Airway epithelial cell (primary cell): ENCODE data around the gene LIN28A. TPM values are rescaled to one million over a fixed set of nuclear protein-coding genes. Genes with fewer than 3 reads are reported as not detected.

ENCODE experiments used
- total RNA-seq: library from RNA; depleted of rRNA; stranded (reverse); fragments of >200 nt; gene quantifications from 2 replicates; pipeline ENCODE4 v1.2.3, GENCODE V29; 2015

Gene LIN28A, protein sequence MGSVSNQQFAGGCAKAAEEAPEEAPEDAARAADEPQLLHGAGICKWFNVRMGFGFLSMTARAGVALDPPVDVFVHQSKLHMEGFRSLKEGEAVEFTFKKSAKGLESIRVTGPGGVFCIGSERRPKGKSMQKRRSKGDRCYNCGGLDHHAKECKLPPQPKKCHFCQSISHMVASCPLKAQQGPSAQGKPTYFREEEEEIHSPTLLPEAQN
- total RNA-seq: not detected in 2 replicates

DNA sequence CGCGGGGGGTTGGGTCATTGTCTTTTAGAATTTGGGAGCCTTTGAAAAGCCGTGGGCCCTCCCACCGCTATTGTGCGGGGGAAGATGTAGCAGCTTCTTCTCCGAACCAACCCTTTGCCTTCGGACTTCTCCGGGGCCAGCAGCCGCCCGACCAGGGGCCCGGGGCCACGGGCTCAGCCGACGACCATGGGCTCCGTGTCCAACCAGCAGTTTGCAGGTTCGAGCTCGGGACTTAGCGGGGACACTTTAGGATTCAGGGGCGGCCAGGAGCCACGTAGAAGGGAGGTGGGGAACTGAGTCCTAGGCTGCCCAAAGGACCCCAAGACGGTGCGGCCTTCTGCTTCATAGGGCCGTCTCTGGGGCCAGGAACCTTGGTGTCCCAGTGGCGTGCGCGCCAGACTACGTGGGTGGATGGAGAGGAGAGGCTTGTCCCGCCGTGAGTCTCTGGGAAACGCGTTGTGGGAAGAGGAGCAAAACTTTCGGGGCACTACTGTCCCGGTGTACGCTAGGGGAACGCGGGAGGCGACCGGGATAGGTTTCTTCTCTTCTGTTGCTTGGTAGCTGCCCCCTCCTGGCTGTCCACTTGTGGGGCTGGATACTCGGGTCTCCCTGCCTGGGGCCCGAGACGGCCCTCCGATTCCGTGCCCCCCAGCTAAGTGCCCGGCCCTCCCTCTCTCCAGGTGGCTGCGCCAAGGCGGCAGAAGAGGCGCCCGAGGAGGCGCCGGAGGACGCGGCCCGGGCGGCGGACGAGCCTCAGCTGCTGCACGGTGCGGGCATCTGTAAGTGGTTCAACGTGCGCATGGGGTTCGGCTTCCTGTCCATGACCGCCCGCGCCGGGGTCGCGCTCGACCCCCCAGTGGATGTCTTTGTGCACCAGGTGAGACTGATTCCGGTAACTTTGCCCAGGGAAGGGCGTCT lies at the start of gene LIN28A:
LIN28A (plus strand) TSS at position 112 of the 918 bp plus-strand sequence; CDS start at position 187, 75 bp downstream.

DNA sequence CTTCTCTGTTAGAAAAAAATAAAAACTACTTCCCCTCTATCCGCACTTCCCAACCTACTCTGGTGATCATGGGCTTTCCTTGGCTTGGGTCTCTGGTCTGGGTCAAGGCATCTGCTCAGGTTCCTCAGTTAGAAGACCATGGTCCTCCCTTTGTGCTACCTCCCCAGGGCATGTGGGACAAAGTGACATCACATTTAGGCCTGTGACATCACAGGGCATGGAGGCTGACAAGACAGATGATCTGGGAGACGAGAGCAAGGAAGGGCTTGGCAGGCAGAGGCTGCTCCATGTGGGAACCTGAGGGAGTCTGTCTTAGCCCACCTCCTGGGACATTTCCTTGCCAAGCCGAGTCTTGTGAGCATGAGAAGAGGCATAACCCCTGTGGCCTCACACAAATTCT lies 38.0 kb upstream of the LIN28A start, which contains the start of gene ZNF683:
ZNF683 (minus strand) TSS at position 140 of the 400 bp plus-strand sequence. CDS start 4,179 bp downstream, outside the sequence.

DNA sequence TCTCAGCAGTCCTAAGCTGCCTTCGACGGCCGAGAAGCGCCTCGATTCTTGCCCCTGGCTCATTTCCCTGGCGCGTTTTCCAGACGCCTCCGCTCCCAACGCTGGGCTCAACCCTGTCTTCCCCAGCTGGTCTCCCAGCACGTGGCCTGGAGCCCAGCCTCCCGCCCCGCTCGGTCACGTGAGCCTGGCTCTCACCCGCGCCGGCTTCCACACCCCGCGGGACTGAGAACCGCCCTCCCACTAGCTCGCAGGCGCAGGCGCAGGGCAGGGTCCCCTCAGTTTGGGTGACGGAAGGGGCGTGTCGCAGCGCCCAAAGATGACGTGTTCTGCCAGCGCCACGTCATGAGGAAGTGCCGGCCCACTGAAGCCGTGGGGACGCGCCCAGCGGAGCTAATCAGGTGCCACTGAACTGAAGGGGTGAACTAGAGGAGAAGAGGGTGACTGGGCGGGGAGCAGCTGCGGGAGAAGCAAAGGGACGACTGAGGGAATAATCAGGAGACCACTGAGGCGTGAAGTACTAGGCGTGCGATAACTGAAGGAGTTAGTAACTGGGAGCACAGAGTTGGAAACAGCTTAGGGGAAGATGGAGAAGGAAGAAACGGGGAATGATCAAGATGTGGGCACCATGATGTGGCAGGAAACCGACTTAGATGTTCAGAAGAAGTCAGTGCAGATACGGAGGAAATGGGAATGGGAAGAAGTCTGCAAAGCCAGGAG lies 21.5 kb downstream of the LIN28A start, which contains the start of gene DHDDS:
DHDDS (plus strand) TSS at position 343 of the 717 bp plus-strand sequence. CDS start 625 bp downstream, outside the sequence.

DNA sequence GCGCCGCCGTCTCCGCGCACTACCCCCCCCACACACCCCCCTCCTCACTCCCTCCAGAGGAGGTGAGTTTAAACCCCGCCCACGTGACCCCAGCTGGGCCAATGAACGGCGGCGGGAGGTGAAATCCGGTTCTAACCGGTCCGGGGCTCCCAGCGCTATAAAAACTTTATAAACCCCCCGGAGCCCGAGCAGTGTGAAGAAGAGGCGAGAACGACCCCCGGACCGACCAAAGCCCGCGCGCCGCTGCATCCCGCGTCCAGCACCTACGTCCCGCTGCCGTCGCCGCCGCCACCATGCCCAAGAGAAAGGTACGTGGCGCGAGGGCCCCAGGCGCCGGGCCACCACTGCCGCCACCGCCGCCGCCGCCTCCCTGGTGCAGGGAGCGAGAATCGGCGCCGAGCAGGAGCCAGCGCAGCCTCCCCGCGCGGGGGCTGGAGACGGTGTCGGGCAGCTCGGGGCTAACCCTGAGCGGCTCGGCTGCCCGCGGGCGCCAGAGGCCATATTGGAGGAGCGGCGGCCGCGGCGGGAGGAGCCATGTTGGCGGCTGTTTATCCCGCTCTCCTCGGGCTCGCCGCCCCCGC lies 61.8 kb downstream of the LIN28A start, which contains the start of gene HMGN2:
HMGN2 (plus strand) TSS at position 121 of the 581 bp plus-strand sequence; CDS start at position 294, 173 bp downstream.

Other genes with a start within 250 kb of the LIN28A start
- not detected in 2 replicates for gene C1orf232, start 241.9 kb upstream of the LIN28A start, total RNA-seq
- gene ZNF593, start 240.9 kb upstream of the LIN28A start, total RNA-seq: 41.9 and 54.0 TPM in 2 replicates
- gene ZNF593OS, start 239.0 kb upstream of the LIN28A start, total RNA-seq: not detected in 2 replicates
- gene CNKSR1, start 233.3 kb upstream of the LIN28A start, total RNA-seq: 16.8 and 31.6 TPM in 2 replicates
- not detected in 2 replicates for gene CATSPER4, start 220.2 kb upstream of the LIN28A start, total RNA-seq
- 8.2 and 13.9 TPM in 2 replicates for gene CEP85, start 176.6 kb upstream of the LIN28A start, total RNA-seq
- gene SH3BGRL3, start 130.7 kb upstream of the LIN28A start, total RNA-seq: 292 and 328 TPM in 2 replicates
- 0.93 and 4.8 TPM in 2 replicates for gene UBXN11, start 104.2 kb upstream of the LIN28A start, total RNA-seq
- not detected in 2 replicates for gene CD52, start 92.9 kb upstream of the LIN28A start, total RNA-seq
- 72.4 and 99.7 TPM in 2 replicates for gene CRYBG2, start 56.7 kb upstream of the LIN28A start, total RNA-seq
- not detected in 2 replicates for gene ZNF683, start 38.1 kb upstream of the LIN28A start, total RNA-seq
- 39.3 and 43.5 TPM in 2 replicates for gene DHDDS, start 21.5 kb downstream of the LIN28A start, total RNA-seq
- gene HMGN2, start 61.6 kb downstream of the LIN28A start, total RNA-seq: 369 and 450 TPM in 2 replicates
- gene RPS6KA1, start 118.9 kb downstream of the LIN28A start, total RNA-seq: 75.7 and 92.4 TPM in 2 replicates